ENCODE results near the gene RNASEH2C.

Gene RNASEH2C

GRCh38 chr11:65680192-65680743, 40.3 kb downstream of the RNASEH2C start:
- no peak for TF ChIP-seq CTCF (IDR thresholded peaks at IDR 0.05; ENCODE audit: low read depth, low read length)
- H3K4me3 ChIP-seq (ENCODE audit: low read depth, low read length): no peak overlapping the region

- no peak overlapping the region for H3K4me3 ChIP-seq (ENCODE audit: low read depth, low read length)
- TF ChIP-seq CTCF (IDR thresholded peaks at IDR 0.05; ENCODE audit: low read depth, low read length): no peak
Observed at GRCh38 chr11:65672982-65673381, 47.6 kb downstream of the RNASEH2C start.

GRCh38 chr11:65672180-65672860, 48.3 kb downstream of the RNASEH2C start:
- no peak for TF ChIP-seq CTCF (IDR thresholded peaks at IDR 0.05; ENCODE audit: low read depth, low read length)
- no peak overlapping the region for H3K4me3 ChIP-seq (ENCODE audit: low read depth, low read length)
